D721Med (cell line): ENCODE results near the gene APOC4.

ENCODE experiments used
- DNase-seq: peaks from one replicate; pipeline ENCODE4 v3.0.0; 2011; ENCODE audit warnings: low spot score; ENCODE audit not compliant: insufficient read length
- FAIRE-seq: peaks from 2 replicates; lab custom pipeline; 2011; peaks lifted over from hg19 to GRCh38; lab: Jason Lieb, UNC
- CTCF ChIP-seq: IDR thresholded peaks from 2 replicates; pipeline ENCODE4 v1.5.1; 2012; ENCODE audit warnings: mild to moderate bottlenecking, control low read depth; ENCODE audit not compliant: insufficient read depth; ENCODE audit errors: missing control alignments

APOC4 gene

GRCh38 chr19:44942067-44942571 is at the start of gene APOC4:
Gene APOC4 (plus strand): TSS chr19:44942237. CDS start chr19:44942278, 41 bp downstream.
- no peak for TF ChIP-seq CTCF
- FAIRE-seq (no peak), DNase-seq (no peak)

- no peak for TF ChIP-seq CTCF
- DNase-seq = no peak
These were observed 49.1 kb upstream of the APOC4 start for GRCh38 chr19:44892932-44893331.

GRCh38 chr19:44893332-44894051 is 48.5 kb upstream of the APOC4 start:
- no peak for TF ChIP-seq CTCF
- FAIRE-seq = no peak
- no peak for DNase-seq

More at GRCh38 chr19:44892932-44893331, 49.1 kb upstream of the APOC4 start:
- no peak for FAIRE-seq

- no peak for TF ChIP-seq CTCF
- DNase-seq (no peak), FAIRE-seq (no peak)
These were observed 48.0 kb upstream of the APOC4 start for GRCh38 chr19:44894052-44894400.

GRCh38 chr19:44894946-44895345 is 47.1 kb upstream of the APOC4 start:
- DNase-seq (no peak), FAIRE-seq (no peak)
- TF ChIP-seq CTCF = no peak

GRCh38 chr19:44897835-44898234 is 44.2 kb upstream of the APOC4 start:
- TF ChIP-seq CTCF = no peak
- FAIRE-seq (no peak), DNase-seq (no peak)

- TF ChIP-seq CTCF = no peak
- FAIRE-seq (no peak), DNase-seq (no peak)
These were observed 41.5 kb upstream of the APOC4 start for GRCh38 chr19:44900328-44901244.
